ENCODE data around the gene SYK. TPM values are rescaled to one million over a fixed set of nuclear protein-coding genes. Genes with fewer than 3 reads are reported as not detected.

SYK gene
- total RNA-seq, 1 experiment from 2014 or later = 0.02 TPM

DNA sequence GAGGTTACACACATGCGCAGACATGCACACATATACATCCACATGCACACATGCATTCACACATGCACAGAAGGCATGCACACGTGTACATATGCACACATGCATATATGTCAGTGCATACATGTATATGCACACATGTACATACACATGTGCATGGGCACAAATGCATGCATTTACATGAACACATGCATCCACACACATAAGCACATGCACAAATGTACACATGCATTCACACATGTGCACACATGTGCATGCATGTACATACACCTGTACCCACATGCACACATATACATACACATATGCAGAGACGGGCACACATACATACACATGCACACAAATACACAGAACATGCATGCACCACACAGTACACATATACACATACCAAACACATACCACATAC, 97.7 kb downstream of the SYK start:
- DNase-seq (ENCODE audit: extremely low read depth, low read depth) = no peak

GRCh38 chr9:90900130-90900529, 98.5 kb downstream of the SYK start:
- DNase-seq (ENCODE audit: extremely low read depth, low read depth) = no peak

GRCh38 chr9:90901933-90902332, 100.3 kb downstream of the SYK start:
- DNase-seq (ENCODE audit: extremely low read depth, low read depth) = no peak

DNA sequence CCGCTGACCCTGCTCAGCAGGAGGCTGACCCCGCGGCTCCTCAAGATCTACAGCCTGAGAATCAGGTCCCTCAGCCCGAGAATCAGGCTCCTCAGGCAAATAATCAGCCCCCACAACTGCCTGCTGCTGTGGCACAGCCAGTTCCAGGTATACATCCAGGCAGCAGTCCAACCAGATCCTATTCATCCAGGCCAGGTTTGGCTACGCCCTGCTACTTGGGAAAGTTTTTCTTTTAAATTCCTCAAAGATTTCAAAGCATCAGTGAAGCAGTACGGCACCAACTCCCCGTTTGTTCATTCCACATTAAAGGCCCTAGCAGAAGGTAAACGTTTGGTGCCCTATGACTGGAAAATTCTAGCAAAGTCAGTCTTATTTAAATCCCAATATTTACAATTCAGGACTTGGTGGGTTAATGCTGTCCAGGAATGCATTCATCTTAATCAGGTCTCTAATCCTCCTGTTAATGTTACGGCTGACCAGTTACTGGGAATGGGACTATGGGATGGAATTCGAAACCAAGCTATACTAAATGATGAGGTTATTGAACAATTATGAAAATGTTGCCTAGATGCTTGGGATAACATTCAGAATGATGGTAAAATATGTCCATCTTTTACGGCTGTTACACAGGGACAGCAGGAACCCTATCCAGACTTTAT, 102.3 kb downstream of the SYK start:
- DNase-seq (ENCODE audit: extremely low read depth, low read depth) = no peak

GRCh38 chr9:90904706-90905478, 103.3 kb downstream of the SYK start:
- no peak for DNase-seq (ENCODE audit: extremely low read depth, low read depth)

DNA sequence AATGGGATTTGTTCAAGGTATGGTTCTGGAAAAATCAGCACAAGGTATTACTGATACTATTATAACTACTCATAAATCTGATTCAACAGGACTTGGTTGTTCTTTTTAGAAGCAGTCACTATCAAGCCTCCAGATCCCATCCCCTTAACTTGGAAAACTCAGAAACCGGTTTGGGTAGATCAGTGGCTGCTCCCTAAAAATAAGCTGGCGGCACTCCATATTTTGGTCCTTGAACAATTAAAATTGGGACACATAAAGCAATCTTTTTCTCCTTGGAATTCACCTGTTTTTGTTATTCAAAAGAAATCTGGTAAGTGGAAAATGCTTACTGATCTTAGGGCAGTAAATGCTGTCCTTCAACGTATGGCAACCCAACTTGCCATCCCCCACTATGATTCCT, 104.2 kb downstream of the SYK start:
- no peak for DNase-seq (ENCODE audit: extremely low read depth, low read depth)

- DNase-seq (ENCODE audit: extremely low read depth, low read depth) = no peak
Observed at GRCh38 chr9:90906316-90907055, 104.9 kb downstream of the SYK start.

- no peak for DNase-seq (ENCODE audit: extremely low read depth, low read depth)
Observed at GRCh38 chr9:90907056-90907445, 105.4 kb downstream of the SYK start.

DNA sequence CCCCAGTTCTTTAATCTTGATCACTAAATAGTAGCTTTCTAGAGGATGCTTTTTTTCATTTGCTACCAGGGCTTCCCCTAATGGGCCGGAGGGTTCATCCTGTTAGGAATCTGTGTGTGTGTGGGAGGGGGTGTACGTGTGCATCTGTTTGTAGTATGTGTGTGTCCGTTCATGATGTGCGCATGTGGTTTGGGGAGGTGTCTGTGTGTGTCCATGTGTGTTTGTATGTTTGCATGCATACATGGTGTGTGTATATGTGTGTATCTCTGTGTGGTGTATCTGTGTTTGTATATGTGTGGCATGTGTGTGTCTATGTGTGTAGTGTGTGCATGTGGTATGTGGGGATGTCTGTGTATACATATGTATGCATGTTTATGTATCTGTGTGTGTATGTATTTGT, 106.2 kb downstream of the SYK start:
- DNase-seq (ENCODE audit: extremely low read depth, low read depth) = no peak

DNA sequence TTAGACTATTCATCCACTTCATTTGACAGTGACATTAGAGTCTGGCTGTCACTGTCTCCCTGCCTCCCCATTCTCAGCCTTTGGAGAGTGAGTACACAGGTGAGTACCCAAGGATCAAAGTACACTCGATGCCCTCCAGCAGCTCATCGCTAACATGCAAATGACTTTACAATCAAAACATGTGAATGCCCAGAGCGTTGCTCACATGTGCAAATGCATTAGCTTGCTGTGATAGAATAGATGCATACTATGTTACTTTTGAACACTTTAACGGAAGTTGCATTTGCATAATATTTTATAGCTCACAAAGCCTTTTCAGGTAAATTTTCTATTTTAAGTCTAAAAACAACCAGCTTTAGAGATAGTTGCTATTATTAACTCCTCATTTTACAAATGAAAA, 107.6 kb downstream of the SYK start:
- no peak for DNase-seq (ENCODE audit: extremely low read depth, low read depth)

GRCh38 chr9:90909747-90910283, 108.2 kb downstream of the SYK start:
- DNase-seq (ENCODE audit: extremely low read depth, low read depth) = no peak

DNA sequence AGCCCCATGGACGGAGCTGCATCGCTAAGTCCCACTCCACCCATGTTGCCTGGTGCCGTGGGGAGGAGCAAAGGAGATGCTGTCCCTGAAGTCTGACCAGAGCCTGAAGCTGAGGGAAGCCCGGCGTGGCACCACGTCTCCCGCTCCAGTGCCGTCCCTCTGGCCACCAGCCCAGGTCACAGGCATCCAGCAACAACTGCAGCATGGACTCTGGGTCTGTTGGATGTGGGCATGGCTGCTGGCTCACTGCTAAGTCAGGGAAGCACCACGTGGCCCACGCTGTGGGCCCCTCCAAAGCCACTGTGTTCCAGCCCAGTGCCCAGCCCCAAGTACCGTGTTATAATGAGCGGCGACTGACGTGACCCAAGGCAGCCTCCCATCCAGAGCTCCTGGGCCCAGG, 112.6 kb downstream of the SYK start:
- no peak for DNase-seq (ENCODE audit: extremely low read depth, low read depth)

- DNase-seq (ENCODE audit: extremely low read depth, low read depth) = peak; percentile 75
Observed at GRCh38 chr9:90914868-90915483, 113.4 kb downstream of the SYK start.

GRCh38 chr9:90915693-90916092, 114.1 kb downstream of the SYK start:
- DNase-seq (ENCODE audit: extremely low read depth, low read depth) = peak; percentile 12

- no peak for DNase-seq (ENCODE audit: extremely low read depth, low read depth)
Observed at GRCh38 chr9:90916147-90916734, 114.6 kb downstream of the SYK start.

DNA sequence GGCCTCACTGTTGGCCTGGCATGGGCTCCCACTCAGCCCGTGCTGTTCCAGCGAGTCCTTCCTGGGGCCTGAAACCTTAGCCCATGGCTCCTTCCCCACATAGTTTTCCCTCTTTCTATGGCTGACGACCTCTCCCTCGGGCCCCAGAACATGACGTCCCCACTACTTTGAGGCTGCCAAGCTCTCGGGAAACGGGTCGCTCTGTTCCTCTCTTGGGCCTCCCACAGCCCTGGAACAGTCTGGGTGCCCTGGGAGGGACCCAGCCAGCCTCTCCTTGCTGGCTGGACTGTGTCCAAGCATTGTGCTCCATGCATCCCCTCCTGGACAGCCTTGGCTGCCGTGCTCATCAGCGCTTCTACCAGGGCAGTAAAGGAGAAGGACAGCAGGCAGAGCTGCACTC, 118.3 kb downstream of the SYK start:
- DNase-seq (ENCODE audit: extremely low read depth, low read depth) = no peak

GRCh38 chr9:90921104-90921503, 119.5 kb downstream of the SYK start:
- no peak for DNase-seq (ENCODE audit: extremely low read depth, low read depth)

- DNase-seq (ENCODE audit: extremely low read depth, low read depth) = no peak
Observed at GRCh38 chr9:90921969-90922368, 120.3 kb downstream of the SYK start.

DNA sequence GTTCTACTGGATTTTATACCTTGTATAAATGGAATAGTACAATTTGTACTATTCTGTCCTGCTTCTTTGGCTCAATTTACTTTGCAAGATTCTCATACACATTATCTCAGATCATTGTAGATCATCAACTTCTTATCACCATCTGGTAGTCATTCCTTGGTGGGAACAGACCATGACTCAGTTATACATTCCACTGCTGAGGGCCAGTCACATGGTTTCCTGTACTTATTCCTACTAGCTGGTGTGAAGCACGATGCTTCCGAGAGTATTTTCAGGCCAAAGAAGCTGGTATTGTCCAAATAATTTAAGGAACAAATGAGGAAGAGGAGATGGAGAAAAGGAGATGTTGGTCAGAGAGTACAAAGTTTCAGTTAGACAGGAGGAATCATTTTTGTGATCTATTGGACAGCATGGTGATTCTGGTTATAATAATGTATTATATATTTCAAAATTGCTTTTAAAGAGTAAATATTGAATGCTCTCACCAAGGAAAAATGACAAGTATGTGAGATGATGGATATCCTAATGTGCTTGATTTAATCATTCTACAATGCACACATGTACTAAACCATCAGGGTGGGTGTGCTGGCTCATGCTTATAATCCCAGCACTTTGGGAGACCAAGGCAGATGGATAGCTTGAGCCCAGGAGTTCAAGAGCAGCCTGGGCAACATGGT, 124.1 kb downstream of the SYK start:
- no peak for DNase-seq (ENCODE audit: extremely low read depth, low read depth)

DNA sequence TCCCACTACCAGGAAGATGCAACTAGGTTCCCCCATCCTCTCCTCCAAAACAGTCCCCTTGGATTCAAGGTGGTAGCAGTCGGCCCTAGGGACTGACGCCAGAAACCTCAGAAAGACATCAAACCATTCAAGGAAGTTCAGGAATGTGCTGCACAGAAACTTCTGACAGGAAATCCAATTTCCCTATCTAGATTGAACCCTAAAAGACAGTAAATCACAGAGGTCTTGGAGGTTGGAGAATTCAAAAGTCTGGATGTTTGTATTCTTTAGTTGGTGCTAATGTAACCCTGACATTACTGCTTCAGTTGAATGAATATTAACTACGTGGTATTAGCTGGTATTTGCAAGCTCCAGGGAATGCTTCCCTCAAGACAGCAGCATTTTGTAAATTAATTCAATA, 125.3 kb downstream of the SYK start:
- no peak for DNase-seq (ENCODE audit: extremely low read depth, low read depth)

Measured in NCI-H460 (cell line).